ENCODE measurements around the gene ATAD3C.
"Not testable (repeated sequence)": the region's sequence is repeated elsewhere in the genome, so short reads cannot be mapped to it uniquely, and the experiment has no call there.

- TF ChIP-seq CTCF (optimal IDR thresholded peaks at IDR 0.05 in 1 of 3, IDR thresholded peaks at IDR 0.05 in 1 of 3, conservative IDR thresholded peaks at IDR 0.05 in 1 of 3; ENCODE audit: extremely low read depth in 1 of 3, insufficient read depth in 2 of 3, low read length in 3 of 3); EZH2 (IDR thresholded peaks at IDR 0.05; ENCODE audit: low read length): not testable (repeated sequence)
Observed at GRCh38 chr1:1514376-1514775, 64.9 kb downstream of the ATAD3C start.
